CMK (cell line): ENCODE measurements around the gene DOK5.

Source experiments
- DNase-seq: peaks from one replicate; pipeline ENCODE4 v3.0.0-alpha.2; 2010; ENCODE audit warnings: low read depth

DOK5 gene

GRCh38 chr20:54559890-54560289, 84.5 kb downstream of the DOK5 start:
- no peak for DNase-seq

- no peak for DNase-seq
Measured at GRCh38 chr20:54560357-54560756, 85.0 kb downstream of the DOK5 start.

DNA sequence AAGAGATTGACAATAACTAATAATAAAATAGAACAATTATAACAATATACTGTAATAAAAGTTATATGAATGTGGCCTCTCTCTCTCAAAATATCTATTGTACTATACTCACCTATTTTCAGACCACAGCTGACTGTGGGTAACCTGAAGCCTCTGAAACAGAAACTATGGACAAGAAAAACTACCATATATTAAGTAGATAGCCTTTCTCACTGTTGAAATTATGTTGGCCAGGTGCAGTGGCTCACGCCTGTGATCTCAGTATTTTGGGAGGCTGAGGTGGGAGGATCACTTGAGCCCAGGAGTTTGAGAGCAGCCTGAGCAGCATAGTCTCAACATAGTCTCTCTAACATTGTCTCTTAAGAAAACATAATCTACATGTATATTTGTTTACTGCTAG, 89.9 kb downstream of the DOK5 start:
- no peak for DNase-seq

- DNase-seq = no peak
Measured at GRCh38 chr20:54566031-54566688, 90.8 kb downstream of the DOK5 start.

DNA sequence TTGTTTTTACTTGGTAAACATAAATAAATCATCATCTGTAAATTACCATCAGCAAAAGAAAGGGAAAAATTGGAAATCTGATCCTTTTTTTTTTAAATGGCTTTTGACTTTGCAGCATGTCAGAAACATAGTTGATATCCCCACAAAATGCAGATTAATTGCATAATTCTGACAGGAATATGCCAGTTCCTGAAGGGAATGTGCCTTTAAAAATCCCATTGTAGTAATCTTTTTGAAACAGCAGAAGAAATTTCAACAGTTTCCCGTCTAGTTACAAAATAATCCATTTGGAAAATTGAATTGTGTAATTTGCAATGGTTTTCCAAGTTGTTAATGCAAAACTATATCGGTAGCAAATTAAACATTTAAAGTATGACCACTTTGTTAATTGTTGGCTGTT, 95.2 kb downstream of the DOK5 start:
- DNase-seq = no peak

DNA sequence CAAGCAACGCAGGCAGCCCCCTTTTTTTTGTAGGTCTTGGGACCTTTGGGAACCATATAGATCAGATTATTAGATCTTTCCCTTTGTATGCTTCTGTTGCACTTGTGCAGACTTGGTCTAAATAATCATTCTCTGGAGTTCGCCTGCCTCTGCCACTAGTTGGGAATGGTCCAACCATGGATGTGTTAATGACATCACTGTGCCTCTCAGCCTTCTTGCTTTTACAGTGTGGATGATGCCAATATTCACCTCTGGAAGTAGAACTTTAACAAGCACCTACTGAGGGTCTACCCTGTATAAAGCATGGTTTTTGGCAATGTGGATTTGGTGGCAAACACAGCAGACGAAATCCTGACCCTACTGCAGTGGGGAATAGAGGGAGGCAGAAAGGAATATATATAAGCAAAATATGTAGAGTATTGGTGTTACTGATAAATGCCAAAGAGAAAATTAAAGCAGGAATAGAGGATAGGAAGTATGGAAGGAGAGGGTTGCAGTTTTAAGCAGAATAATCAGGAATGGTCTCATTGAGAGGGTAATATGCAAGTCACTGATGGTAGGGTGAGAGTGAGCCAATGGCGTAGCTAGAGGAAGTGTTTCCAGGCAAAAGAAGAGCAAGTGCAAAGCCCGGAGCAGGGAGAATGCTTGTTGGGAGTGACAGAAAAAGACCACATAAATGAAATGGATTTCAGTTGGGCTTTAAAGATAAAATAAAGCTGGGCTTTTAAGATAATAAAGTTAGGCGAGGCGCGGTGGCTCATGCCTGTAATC, 97.5 kb downstream of the DOK5 start:
- no peak for DNase-seq

DNA sequence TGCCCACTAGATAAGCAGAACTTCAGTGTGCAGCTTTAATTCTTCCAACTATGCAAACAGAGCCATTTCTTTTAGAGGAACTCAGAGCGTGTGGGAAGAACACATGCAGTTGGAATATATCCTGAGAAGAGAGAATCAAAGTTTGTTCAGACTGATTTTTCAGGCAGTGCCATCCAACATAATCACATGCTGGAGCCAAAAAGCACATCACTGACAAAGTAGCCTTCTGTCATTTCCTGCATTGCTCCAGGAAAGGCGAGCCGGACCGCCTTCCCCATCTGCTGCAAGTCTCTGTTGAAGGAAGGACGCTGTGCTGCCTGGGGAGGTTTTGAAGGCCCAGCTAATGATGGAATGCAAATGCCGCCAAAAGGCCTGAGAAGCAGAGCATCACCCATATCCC, 98.4 kb downstream of the DOK5 start:
- DNase-seq = no peak

DNA sequence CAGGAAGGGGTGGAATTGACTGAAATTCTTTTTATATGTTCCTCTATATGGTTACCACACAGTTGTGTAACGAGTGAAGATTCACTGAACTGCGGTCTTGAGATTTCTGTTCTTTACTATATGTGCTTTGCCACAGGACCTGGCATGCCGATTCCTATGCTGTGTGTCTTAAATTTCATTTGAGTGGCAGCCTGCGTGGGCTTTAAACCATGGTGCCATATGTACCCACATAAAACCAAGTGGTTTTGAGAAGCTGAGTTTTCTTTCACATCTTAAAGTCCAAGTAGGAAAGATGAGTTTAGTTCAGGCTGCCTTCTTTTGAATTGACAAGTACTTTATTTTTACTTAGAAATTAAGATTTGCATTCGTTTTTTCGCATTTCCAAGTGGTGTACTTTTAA, 101.1 kb downstream of the DOK5 start:
- no peak for DNase-seq

GRCh38 chr20:54577637-54578036, 102.2 kb downstream of the DOK5 start:
- no peak for DNase-seq

DNA sequence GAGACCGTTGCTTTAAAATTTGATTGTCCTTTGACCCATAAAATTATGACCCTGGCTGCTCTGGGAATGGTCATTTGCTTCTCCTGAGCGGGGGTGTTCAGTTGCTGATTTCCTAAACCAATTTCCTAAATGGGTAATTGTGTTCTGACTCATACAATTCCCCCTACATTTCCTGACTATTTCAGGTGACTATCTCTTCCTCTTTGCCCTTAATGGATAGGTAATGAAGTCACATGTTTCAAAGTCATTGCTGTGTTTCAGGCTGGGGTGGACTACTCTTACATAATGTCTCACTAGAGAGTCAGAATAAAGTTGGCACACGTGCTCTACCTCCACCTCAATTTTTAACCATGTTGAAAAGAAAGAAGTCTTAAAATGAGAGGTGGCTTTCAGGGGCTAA, 109.8 kb downstream of the DOK5 start:
- DNase-seq = no peak

DNA sequence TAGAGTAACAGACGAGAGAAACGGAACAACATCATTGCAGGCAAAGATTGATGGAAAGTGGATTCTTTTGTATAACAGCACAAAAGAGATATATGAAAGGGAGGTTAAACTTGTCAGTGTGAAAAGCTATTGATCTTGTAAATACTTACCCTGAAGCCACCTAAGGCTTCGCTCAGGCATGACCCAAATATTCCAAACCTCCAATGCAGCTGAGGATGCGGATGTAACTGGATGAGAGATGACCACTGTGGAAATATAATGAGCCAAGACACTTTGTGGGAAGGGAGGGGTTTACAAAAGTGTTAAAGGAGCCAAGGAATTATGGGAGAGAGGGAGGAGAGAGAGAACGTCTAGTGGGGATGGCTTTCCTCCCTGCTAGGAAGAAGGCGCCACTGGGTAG, 112.0 kb downstream of the DOK5 start:
- no peak for DNase-seq

- DNase-seq = no peak
Measured at GRCh38 chr20:54589402-54590030, 114.1 kb downstream of the DOK5 start.

- no peak for DNase-seq
Measured at GRCh38 chr20:54590856-54591255, 115.5 kb downstream of the DOK5 start.

DNA sequence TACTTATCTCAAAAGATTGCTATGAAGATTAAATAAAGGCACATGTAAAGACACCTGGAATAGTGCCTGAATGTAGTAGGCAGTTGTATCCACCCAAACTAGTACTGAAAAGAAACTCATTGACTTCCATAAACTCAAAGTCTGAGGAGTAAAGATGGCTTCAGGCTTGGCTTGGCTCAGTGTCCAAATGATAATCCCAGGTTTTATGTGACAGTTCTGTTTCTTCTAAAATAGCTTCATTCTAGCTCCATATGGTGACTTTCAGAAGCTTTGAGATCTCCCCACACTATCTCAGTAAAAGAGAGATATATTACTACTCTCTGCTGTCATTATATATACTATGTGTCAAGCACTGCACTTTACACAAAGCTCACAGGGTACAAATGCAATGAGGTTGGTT, 121.3 kb downstream of the DOK5 start:
- no peak for DNase-seq

DNA sequence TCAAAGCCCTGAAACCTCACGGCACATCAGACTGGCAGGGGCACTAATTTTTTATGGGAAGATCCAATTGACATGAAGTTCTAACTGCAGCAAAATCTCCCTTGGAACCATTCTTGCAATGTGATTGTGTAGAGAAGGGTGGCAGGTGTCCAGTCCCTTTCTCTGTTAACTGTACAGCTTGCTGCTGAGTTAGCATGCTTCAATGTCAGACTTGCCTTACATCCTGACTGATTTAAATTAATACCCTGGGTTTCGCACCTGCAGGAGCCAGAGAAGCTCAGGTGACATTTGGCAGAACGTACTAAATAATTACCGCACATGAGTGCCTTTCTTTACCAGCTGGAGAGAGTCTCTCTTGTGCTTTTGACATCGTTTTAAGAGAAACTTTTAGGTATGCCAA, 123.0 kb downstream of the DOK5 start:
- no peak for DNase-seq

DNA sequence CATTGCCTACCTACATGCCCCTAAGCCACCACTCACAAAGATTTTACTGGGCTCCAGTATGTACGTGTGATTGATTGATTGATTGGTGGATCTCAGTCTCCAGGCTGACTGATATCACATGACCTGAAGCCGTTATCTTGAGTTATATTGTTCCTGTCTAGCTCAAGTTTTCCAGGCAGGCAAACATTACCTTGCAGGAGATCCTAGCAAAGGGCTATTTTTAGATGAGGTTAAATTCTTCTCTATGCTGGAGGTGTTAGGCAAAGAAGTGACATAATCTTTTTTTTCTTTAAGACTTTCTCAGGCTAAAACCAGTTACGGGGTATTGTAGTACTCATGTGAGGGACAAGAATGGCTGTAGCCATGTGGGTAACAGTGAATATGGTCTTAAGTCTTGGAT, 125.2 kb downstream of the DOK5 start:
- DNase-seq = no peak

- DNase-seq = no peak
Measured at GRCh38 chr20:54601831-54602515, 126.6 kb downstream of the DOK5 start.

- no peak for DNase-seq
Measured at GRCh38 chr20:54605319-54605718, 129.9 kb downstream of the DOK5 start.

DNA sequence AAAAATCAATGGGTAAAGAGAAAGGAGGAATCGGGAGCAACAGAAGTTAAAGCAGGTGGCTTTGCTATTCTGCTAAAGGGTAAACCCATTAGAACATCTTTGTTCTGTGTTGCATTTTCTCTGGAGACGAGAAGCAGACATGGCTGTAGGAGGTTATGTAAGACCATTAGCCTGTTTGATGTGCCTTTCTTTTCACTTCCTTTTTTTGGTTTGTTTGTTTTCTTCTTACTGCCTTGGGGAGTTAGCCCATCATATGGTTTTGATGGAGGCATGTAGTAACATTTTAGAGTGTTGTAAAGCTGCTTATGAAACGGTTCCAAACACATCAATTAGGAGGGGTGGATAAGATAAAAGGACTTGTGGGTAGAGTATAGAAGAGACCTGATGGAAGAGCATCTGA, 131.0 kb downstream of the DOK5 start:
- DNase-seq = no peak

GRCh38 chr20:54608039-54608745, 132.8 kb downstream of the DOK5 start:
- no peak for DNase-seq

DNA sequence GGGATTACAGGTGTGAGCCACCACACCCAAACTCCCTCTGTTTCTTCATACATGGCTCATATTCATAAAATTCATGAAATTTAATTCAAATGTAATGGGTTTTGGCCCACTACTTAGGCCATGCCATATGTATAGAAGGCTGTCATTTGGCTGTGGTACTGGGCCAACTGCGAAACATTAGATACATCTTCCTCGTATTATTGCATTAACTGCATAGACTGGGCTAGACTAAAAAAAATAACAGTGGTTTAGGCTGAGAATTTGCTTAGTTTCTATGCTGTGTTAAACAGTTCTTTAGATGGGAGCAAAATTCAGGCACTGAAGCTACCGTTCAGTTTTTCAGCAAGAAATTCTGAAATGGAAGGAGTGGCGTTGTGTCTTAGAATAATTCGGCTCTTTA, 133.6 kb downstream of the DOK5 start:
- no peak for DNase-seq

DNA sequence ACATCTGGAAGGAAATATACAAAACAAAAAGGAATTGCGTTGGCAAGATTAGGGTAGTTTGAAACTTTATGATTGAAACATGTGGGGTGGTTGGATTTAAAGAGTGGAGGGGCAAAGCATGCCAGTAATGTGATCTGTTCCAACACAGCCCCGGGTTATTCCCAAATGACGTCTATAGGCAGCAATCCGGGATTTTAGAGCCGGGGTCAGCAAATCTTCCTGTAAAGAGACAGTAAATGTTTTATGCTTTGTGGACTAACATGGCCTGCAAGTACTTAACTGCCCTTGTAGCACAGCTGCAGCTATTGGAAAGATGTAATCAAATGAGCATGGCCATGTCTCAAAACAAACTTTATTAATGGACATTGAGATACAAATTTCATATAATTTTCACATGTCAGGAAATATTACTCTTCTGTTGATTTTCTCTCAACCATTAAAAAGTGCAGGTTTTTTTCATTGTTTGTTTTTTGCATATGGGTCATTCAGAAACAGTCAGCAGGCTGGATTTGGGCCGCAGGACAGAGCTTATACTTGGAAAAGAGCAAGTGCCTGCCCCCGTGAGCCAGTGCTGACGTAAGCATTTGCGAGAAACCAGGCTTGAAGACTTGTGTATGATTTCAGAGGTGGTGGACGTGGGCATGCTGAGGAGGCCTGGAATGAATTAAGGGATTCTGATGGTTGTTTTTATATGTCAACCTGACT, 136.5 kb downstream of the DOK5 start:
- no peak for DNase-seq
